Bronchial epithelial cell (primary cell): Measurements from ENCODE around the gene GEN1. TPM values are rescaled to one million over a fixed set of nuclear protein-coding genes. Genes with fewer than 3 reads are reported as not detected.

Experiments used
- DNase-seq: peaks from one replicate; pipeline ENCODE4 v3.0.0-alpha.2; 2010; ENCODE audit warnings: low read depth
- FAIRE-seq: peaks from 2 replicates; lab custom pipeline; 2011; peaks lifted over from hg19 to GRCh38; lab: Jason Lieb, UNC
- H3K27me3 ChIP-seq: 2 replicates; pipeline ENCODE4 v1.5.1; 2011; ENCODE audit warnings: low read length; ENCODE audit not compliant: control insufficient read depth, insufficient read depth
- H3K36me3 ChIP-seq: 2 replicates; pipeline ENCODE4 v1.5.1; 2011; ENCODE audit warnings: low read length; ENCODE audit not compliant: control insufficient read depth, insufficient read depth
- H3K4me3 ChIP-seq: 2 replicates; pipeline ENCODE4 v1.5.1; 2011; ENCODE audit warnings: mild to moderate bottlenecking, low read depth, low read length, control low read depth
- CTCF ChIP-seq: IDR thresholded peaks from 2 replicates; pipeline ENCODE4 v1.5.1; 2011; ENCODE audit warnings: mild to moderate bottlenecking, moderate library complexity, low read length, control low read depth, inconsistent platforms; ENCODE audit not compliant: insufficient read depth, severe bottlenecking
- total RNA-seq: library from RNA; depleted of rRNA; stranded (reverse); fragments of >200 nt; gene quantifications from 2 replicates; pipeline ENCODE4 v1.2.1, GENCODE V29; 2014

GEN1 gene
- total RNA-seq, 1 donor from 2014 or later: 2.6 TPM

- peak; percentile 52 for FAIRE-seq
- no peaks in the 10 kb centered on the region for H3K36me3 ChIP-seq
- H3K4me3 ChIP-seq: no peak overlapping the region
- TF ChIP-seq CTCF: no peak
- no peak for DNase-seq
- no peaks in the 10 kb centered on the region for H3K27me3 ChIP-seq
Observed at GRCh38 chr2:17799301-17800120, 45.6 kb downstream of the GEN1 start.

- Histone ChIP-seq H3K4me3 (no peak overlapping the region), H3K36me3 (no peaks in the 10 kb centered on the region), H3K27me3 (no peaks in the 10 kb centered on the region)
- TF ChIP-seq CTCF: no peak
- FAIRE-seq: no peak
- DNase-seq: no peak
Observed at GRCh38 chr2:17800219-17800618, 46.3 kb downstream of the GEN1 start.

GRCh38 chr2:17800693-17801458 lies 46.9 kb downstream of the GEN1 start:
- DNase-seq: no peak
- no peaks in the 10 kb centered on the region for H3K27me3 ChIP-seq
- FAIRE-seq: no peak

GRCh38 chr2:17803497-17803896 lies 49.6 kb downstream of the GEN1 start:
- no peak for TF ChIP-seq CTCF
- DNase-seq: no peak
- H3K36me3 ChIP-seq: no peaks in the 10 kb centered on the region
- H3K27me3 ChIP-seq: no peaks in the 10 kb centered on the region
- H3K4me3 ChIP-seq: no peak overlapping the region
- FAIRE-seq: no peak

More at GRCh38 chr2:17800693-17801458, 46.9 kb downstream of the GEN1 start:
- Histone ChIP-seq H3K36me3 (no peaks in the 10 kb centered on the region), H3K4me3 (no peak overlapping the region)
- TF ChIP-seq CTCF: no peak

GRCh38 chr2:17804358-17804757 lies 50.4 kb downstream of the GEN1 start:
- Histone ChIP-seq H3K27me3 (no peaks in the 10 kb centered on the region), H3K36me3 (no peaks in the 10 kb centered on the region), H3K4me3 (no peak overlapping the region)
- TF ChIP-seq CTCF: no peak
- FAIRE-seq: no peak
- no peak for DNase-seq
